ENCODE results near the gene CRB2. TPM values are rescaled to one million over a fixed set of nuclear protein-coding genes. Genes with fewer than 3 reads are reported as not detected.

CRB2 gene
- total and polyA plus RNA-seq, 2 donors (not counting 1 experiment from before 2014, with no cell fraction given) = not detected

DNA sequence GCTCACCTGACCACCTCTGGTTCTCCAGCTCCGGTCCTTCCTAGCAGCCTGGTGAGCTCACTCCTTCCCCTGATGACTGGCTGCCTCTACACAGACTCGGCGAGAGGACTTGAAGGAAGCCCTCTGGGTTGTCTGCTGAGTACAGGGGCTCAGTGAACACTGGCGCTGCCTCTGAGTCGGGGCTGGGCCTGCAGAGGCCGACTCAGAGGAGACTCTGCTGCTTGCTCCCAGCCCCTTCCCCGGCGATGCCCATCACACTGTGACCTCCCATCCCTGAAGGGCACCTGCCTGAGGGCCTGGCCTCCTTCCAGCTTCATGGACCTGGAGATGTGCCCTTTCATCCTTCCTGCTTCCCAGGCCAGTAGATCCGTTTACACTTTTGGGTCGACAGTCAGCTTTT lies 22.0 kb downstream of the CRB2 start:
- no peaks in the 10 kb centered on the region for H3K4me1 ChIP-seq (ENCODE audit: control insufficient read depth, extremely low read depth, insufficient read depth, low read length)
- DNase-seq (ENCODE audit: low read depth in 2 of 2) = no peak
- no peaks in the 10 kb centered on the region for H4K20me1 ChIP-seq (ENCODE audit: control insufficient read depth, extremely low read depth, insufficient read depth, low read length)
- H3K79me2 ChIP-seq (ENCODE audit: control insufficient read depth, insufficient read depth, low read length) = no peaks in the 10 kb centered on the region
- H3K27ac ChIP-seq (ENCODE audit: insufficient read depth, low read length) = no peak overlapping the region
- H3K4me2 ChIP-seq (ENCODE audit: extremely low read depth, insufficient read depth, low read length) = no peak overlapping the region
- H3K9me3 ChIP-seq (ENCODE audit: control insufficient read depth, insufficient read depth, low read depth, low read length) = no peaks in the 10 kb centered on the region
- TF ChIP-seq, protein P1, sequence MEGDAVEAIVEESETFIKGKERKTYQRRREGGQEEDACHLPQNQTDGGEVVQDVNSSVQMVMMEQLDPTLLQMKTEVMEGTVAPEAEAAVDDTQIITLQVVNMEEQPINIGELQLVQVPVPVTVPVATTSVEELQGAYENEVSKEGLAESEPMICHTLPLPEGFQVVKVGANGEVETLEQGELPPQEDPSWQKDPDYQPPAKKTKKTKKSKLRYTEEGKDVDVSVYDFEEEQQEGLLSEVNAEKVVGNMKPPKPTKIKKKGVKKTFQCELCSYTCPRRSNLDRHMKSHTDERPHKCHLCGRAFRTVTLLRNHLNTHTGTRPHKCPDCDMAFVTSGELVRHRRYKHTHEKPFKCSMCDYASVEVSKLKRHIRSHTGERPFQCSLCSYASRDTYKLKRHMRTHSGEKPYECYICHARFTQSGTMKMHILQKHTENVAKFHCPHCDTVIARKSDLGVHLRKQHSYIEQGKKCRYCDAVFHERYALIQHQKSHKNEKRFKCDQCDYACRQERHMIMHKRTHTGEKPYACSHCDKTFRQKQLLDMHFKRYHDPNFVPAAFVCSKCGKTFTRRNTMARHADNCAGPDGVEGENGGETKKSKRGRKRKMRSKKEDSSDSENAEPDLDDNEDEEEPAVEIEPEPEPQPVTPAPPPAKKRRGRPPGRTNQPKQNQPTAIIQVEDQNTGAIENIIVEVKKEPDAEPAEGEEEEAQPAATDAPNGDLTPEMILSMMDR (conservative IDR thresholded peaks at IDR 0.05 in 1 of 2, IDR thresholded peaks at IDR 0.05 in 1 of 2; ENCODE audit: low read depth in 1 of 2, low read length in 2 of 2) = no peak
- peaks cover 24% of the 10 kb centered on the region for H3K27me3 ChIP-seq (ENCODE audit: control insufficient read depth, insufficient read depth, low read length)
- H3K4me3 ChIP-seq (replicated peaks in 1 of 4; ENCODE audit: control extremely low read depth in 1 of 4, insufficient read depth in 1 of 4, low read depth in 3 of 4, low read length in 4 of 4) = no peak overlapping the region
- H3K9ac ChIP-seq (ENCODE audit: insufficient read depth, low read length) = no peak overlapping the region
- no peak overlapping the region for H2AFZ ChIP-seq (ENCODE audit: low read length)
- H3K36me3 ChIP-seq (ENCODE audit: control insufficient read depth, insufficient read depth, low read length) = no peaks in the 10 kb centered on the region

DNA sequence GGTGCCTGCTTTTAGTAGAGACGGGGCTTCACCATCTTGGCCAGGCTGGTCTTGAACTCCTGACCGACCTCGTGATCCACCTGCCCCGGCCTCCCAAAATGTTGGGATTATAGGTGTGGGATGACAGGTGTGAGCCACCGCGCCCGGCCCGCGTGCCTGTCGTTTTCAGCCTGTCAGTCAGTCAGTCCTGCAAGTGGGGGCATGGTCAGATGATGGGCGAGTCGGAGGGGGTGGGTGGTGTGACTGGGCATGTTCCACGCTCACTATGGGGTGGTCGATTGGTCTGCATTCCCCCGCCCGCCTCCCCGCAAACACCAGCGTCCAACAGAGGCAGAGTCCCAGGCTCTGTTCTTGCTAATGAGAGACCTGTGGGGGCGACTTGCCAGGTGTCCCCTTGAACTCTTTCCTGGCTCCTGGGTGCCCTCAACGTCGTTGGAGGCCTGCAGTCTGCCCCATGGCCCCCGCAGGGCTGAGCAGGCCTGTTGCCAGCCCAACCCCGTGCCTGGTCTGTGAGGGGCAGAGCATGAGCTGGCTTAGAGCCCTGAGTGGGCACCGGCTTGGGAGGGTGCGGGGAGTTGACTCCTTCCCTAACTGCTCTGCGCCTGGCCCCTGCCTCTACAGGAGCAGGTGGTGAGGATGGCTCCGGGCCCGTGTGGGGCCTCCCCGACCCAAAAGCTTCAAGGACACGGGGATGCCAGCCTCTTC lies 23.1 kb downstream of the CRB2 start:
- no peaks in the 10 kb centered on the region for H3K36me3 ChIP-seq (ENCODE audit: control insufficient read depth, insufficient read depth, low read length)
- DNase-seq (ENCODE audit: low read depth in 2 of 2) = no peak
- H2AFZ ChIP-seq (ENCODE audit: low read length) = no peak overlapping the region
- H3K27me3 ChIP-seq (ENCODE audit: control insufficient read depth, insufficient read depth, low read length) = peaks cover 15% of the 10 kb centered on the region
- TF ChIP-seq, protein P1 (conservative IDR thresholded peaks at IDR 0.05 in 1 of 2, IDR thresholded peaks at IDR 0.05 in 1 of 2; ENCODE audit: low read depth in 1 of 2, low read length in 2 of 2) = no peak
- no peak for TF ChIP-seq EZH2 (IDR thresholded peaks at IDR 0.05; ENCODE audit: low read length, missing control alignments)
- H3K4me1 ChIP-seq (ENCODE audit: control insufficient read depth, extremely low read depth, insufficient read depth, low read length) = no peaks in the 10 kb centered on the region
- no peak overlapping the region for H3K4me2 ChIP-seq (ENCODE audit: extremely low read depth, insufficient read depth, low read length)
- H3K9me3 ChIP-seq (ENCODE audit: control insufficient read depth, insufficient read depth, low read depth, low read length) = no peaks in the 10 kb centered on the region
- no peak overlapping the region for H3K9ac ChIP-seq (ENCODE audit: insufficient read depth, low read length)
- no peak overlapping the region for H3K4me3 ChIP-seq (replicated peaks in 1 of 4; ENCODE audit: control extremely low read depth in 1 of 4, insufficient read depth in 1 of 4, low read depth in 3 of 4, low read length in 4 of 4)
- H3K27ac ChIP-seq (ENCODE audit: insufficient read depth, low read length) = no peak overlapping the region
- no peaks in the 10 kb centered on the region for H4K20me1 ChIP-seq (ENCODE audit: control insufficient read depth, extremely low read depth, insufficient read depth, low read length)
- H3K79me2 ChIP-seq (ENCODE audit: control insufficient read depth, insufficient read depth, low read length) = no peaks in the 10 kb centered on the region

DNA sequence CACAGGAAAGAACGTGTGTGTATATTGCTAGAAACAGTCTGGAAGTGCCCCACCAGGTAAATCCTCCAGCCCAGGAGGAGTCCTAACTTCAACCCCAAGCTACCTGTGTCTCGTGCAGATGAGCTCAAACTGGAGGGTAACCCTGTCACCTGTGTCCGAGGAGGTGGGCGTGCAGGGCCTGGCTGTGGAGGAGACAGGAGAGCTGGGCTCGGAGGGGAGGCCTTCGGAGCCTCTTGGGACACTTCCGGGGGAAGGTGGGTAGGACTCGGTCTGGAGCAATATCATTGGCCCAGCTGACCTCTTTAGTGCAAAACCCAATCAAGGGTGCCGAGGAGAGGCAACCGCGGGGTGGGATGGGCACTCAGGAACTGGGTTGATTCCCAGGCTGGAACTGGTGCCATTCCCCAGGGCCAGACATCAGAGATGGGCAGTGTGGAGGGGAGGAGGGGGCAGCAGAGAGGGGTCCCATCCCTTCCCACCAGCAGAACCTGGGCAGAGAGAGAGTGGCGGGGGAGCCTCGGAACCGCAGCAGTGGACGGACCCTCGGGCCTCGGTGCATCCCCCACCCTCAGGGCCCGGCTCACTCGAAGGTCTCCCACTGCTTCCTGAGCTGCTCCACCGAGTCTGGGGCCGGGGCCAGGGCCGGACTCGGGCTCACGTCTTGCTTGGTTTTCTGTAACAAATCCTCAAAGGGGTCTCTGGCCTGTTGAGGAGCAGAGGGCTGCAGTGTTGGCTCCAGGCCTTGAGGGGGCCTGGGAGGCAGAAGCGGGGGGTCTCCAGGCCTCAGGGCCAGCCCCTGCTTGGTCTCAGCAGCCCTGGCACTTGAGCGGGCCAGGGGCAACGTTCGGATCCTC lies 25.1 kb downstream of the CRB2 start:
- no peaks in the 10 kb centered on the region for H3K4me1 ChIP-seq (ENCODE audit: control insufficient read depth, extremely low read depth, insufficient read depth, low read length)
- no peak overlapping the region for H3K4me2 ChIP-seq (ENCODE audit: extremely low read depth, insufficient read depth, low read length)
- no peak overlapping the region for H2AFZ ChIP-seq (ENCODE audit: low read length)
- no peaks in the 10 kb centered on the region for H3K36me3 ChIP-seq (ENCODE audit: control insufficient read depth, insufficient read depth, low read length)
- H3K4me3 ChIP-seq (replicated peaks in 1 of 4; ENCODE audit: control extremely low read depth in 1 of 4, insufficient read depth in 1 of 4, low read depth in 3 of 4, low read length in 4 of 4) = no peak overlapping the region
- H3K27ac ChIP-seq (ENCODE audit: insufficient read depth, low read length) = no peak overlapping the region
- no peak for DNase-seq (ENCODE audit: low read depth in 2 of 2)
- no peaks in the 10 kb centered on the region for H4K20me1 ChIP-seq (ENCODE audit: control insufficient read depth, extremely low read depth, insufficient read depth, low read length)
- H3K9ac ChIP-seq (ENCODE audit: insufficient read depth, low read length) = no peak overlapping the region
- no peaks in the 10 kb centered on the region for H3K27me3 ChIP-seq (ENCODE audit: control insufficient read depth, insufficient read depth, low read length)
- no peak for TF ChIP-seq EZH2 (IDR thresholded peaks at IDR 0.05; ENCODE audit: low read length, missing control alignments)
- TF ChIP-seq, protein P1 (conservative IDR thresholded peaks at IDR 0.05 in 1 of 2, IDR thresholded peaks at IDR 0.05 in 1 of 2; ENCODE audit: low read depth in 1 of 2, low read length in 2 of 2) = no peak
- no peaks in the 10 kb centered on the region for H3K9me3 ChIP-seq (ENCODE audit: control insufficient read depth, insufficient read depth, low read depth, low read length)
- H3K79me2 ChIP-seq (ENCODE audit: control insufficient read depth, insufficient read depth, low read length) = no peaks in the 10 kb centered on the region

All from fibroblast of lung (primary cell).